ENCODE results near the gene DEFB128.
"Not testable (repeated sequence)": the region's sequence is repeated elsewhere in the genome, so short reads cannot be mapped to it uniquely, and the experiment has no call there.

Gene DEFB128

DNA sequence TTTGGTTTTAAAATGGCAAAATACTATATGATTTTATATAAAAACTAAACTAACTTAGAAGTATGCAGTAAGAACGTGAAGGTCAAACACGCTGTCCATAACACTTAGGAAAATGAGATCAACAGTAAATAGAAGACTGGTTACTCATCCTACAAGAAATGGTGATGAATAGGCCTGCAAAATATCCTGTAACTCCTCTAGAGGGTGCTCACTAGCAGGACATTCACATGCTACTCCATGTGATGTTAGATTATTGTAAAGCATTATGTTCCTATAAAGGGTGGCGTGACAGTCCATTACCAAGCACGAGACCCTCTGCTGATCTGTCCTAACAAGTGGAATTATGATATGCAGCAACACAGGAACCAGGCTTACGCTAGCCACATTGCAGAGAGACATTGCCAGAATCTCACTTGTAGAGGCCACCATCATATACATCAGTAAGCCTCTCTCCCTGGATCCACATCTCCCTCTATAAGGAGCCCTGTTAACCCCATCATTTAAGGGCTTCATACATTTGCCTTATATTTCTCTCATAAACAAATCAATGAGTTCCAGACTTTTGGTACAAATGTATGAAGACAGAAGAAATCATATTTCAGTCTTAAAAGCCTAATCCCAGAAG is 19.5 kb upstream of the DEFB128 start:
- Mint-ChIP-seq H3K4me1 (peaks cover 0 to 2% of the 10 kb centered on the region in 2 donors), H3K27me3 (peaks cover 7 to 15% of the 10 kb centered on the region in 2 donors), H3K27ac (no peak overlapping the region), H3K4me3 (no peak overlapping the region), H3K36me3 (no peaks in the 10 kb centered on the region), H3K9me3 (no peaks in the 10 kb centered on the region)
- peak; percentile 6 for DNase-seq
- peak; percentile 88 to 90 for ATAC-seq (replicated peaks)

DNA sequence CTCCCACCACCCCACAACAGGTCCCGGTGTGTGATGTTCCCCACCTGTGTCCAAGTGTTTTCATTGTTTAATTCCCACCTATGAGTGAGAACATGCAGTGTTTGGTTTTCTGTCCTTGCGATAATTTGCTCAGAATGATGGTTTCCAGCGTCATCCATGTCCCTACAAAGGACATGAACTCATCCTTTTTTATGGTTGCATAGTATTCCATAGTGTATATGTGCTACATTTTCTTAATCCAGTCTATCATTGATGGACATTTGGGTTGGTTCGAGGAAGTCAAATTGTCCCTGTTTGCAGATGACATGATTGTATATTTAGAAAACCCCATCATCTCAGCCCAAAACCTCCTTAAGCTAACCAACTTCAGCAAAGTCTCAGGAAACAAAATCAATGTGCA is 14.1 kb upstream of the DEFB128 start:
- H3K27ac Mint-ChIP-seq; H3K4me3 Mint-ChIP-seq; DNase-seq; H3K4me1 Mint-ChIP-seq; H3K9me3 Mint-ChIP-seq; H3K36me3 Mint-ChIP-seq; ATAC-seq (replicated peaks): not testable (repeated sequence)
- peaks cover 13 to 25% of the 10 kb centered on the region in 2 donors for H3K27me3 Mint-ChIP-seq

DNA sequence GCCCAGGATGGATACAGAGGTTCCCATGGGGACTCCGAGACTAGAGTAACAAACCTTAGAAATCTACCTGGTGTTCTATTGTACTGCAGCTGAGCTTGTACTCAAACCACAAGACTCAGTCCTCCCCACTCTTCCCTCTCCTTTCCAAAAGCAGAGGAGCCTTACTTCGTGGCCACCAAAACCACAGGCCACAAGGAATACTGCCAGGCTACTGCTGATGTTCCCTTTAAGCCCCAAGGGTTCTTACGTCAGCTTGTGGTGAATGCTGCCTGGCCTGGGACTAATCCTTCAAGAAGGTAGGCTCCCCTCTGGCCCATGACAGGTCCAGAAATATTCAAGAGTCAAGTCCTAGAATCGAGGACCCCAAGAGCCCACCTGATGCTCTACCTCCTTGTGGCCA is 10.5 kb upstream of the DEFB128 start:
- ATAC-seq (replicated peaks), result no peak
- H3K4me3 Mint-ChIP-seq, result no peak overlapping the region
- no peaks in the 10 kb centered on the region for H3K4me1 Mint-ChIP-seq
- H3K27ac Mint-ChIP-seq, result no peak overlapping the region
- no peaks in the 10 kb centered on the region for H3K9me3 Mint-ChIP-seq
- DNase-seq, result no peak
- H3K27me3 Mint-ChIP-seq, result peaks cover 30 to 45% of the 10 kb centered on the region in 2 donors
- peaks cover 0 to 3% of the 10 kb centered on the region in 2 donors for H3K36me3 Mint-ChIP-seq

DNA sequence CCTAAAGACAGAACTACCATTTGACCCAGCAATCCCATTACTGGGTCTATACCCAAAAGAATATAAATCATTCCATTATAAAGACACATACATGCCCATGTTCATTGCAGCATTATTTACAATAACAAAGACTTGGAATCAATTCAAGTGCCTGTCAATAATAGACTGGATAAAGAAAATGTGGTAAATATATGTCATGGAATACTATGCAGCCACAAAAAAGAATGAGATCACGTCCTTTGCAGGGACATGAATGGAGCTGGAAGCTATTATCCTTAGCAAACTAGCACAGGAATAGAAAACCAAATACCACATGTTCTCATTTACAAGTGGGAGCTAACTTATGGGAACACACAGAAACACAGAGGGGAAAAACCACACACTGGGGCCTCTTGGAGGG is 8.7 kb upstream of the DEFB128 start:
- H3K27ac Mint-ChIP-seq, result no peak overlapping the region
- H3K4me1 Mint-ChIP-seq, result no peaks in the 10 kb centered on the region
- no peaks in the 10 kb centered on the region for H3K9me3 Mint-ChIP-seq
- H3K36me3 Mint-ChIP-seq, result peaks cover 0 to 3% of the 10 kb centered on the region in 2 donors
- no peak for DNase-seq
- no peak overlapping the region for H3K4me3 Mint-ChIP-seq
- peaks cover 30 to 40% of the 10 kb centered on the region in 2 donors for H3K27me3 Mint-ChIP-seq
- ATAC-seq (replicated peaks), result no peak

DNA sequence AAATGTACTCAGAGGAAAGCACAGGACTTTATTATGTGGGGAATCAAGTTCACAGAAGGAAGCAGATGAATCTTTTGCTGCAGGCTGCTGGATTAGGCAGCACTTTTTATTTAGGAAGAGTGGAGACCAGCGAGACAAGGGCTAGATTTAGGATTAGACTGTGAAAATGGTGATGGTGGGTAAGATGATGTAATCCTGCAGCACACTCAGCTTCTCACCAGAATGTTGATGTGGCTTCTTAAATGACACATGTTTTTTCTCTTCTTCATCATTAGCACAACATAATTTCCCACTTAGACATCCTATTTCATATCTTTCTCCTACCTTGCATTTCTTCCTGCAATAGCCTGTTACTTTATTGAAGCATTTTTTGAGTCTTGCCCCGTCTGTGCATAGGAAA is 1.8 kb downstream of the DEFB128 start:
- Mint-ChIP-seq H3K9me3 (peaks cover 13 to 23% of the 10 kb centered on the region in 2 donors), H3K27ac (no peak overlapping the region), H3K4me3 (no peak overlapping the region), H3K27me3 (peaks cover 60 to 71% of the 10 kb centered on the region in 2 donors), H3K36me3 (peaks cover 0 to 6% of the 10 kb centered on the region in 2 donors), H3K4me1 (no peaks in the 10 kb centered on the region)
- DNase-seq, result no peak
- ATAC-seq (replicated peaks), result no peak

DNA sequence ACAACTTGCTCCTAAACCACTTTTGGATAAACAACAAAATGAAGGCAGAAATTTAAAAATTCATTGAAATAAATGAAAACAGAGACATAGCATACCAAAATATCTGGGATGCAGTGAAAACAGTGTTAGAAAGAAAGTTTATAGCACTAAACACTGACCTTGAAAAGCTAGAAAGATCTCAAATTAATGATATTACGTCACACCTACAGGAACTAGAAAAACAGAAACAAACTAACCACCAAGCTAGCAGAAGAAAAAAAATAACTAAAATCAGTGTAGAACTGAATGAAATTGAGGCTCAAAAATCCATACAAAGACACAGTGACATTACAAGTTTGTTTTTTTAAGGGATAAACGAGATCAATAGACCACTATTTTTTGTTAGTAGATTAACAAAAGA is 5.2 kb downstream of the DEFB128 start:
- Mint-ChIP-seq H3K36me3 (peaks cover 0 to 6% of the 10 kb centered on the region in 2 donors), H3K4me1 (no peaks in the 10 kb centered on the region), H3K4me3 (no peak overlapping the region), H3K27me3 (peaks cover 59 to 63% of the 10 kb centered on the region in 2 donors), H3K9me3 (peaks cover 9 to 19% of the 10 kb centered on the region in 2 donors), H3K27ac (no peak overlapping the region)
- no peak for DNase-seq
- no peak for ATAC-seq (replicated peaks)

DNA sequence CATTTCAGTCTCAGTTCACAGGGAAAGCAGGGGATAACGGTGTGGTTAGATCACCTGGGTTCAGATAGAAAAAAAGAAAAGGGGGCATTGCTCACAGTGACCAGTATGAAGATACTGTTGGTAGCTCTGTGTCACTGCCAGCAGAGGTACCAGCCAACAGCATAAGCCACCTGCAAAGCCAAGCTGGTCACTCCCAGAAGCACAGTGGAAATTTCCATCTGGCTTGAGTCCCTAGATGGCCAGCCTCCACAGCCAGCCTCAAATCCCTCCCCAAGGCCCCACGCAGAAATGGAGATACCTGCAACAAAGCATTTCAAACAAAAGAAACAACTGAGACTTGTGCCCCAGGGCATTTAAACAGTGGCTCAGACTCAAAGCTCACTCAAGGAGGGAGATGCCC is 20.6 kb downstream of the DEFB128 start:
- Mint-ChIP-seq H3K36me3 (no peaks in the 10 kb centered on the region), H3K9me3 (no peaks in the 10 kb centered on the region), H3K4me1 (no peaks in the 10 kb centered on the region), H3K4me3 (no peak overlapping the region), H3K27ac (no peak overlapping the region), H3K27me3 (peaks cover 7 to 25% of the 10 kb centered on the region in 2 donors)
- DNase-seq (no peak), ATAC-seq (replicated peaks) (no peak)

DNA sequence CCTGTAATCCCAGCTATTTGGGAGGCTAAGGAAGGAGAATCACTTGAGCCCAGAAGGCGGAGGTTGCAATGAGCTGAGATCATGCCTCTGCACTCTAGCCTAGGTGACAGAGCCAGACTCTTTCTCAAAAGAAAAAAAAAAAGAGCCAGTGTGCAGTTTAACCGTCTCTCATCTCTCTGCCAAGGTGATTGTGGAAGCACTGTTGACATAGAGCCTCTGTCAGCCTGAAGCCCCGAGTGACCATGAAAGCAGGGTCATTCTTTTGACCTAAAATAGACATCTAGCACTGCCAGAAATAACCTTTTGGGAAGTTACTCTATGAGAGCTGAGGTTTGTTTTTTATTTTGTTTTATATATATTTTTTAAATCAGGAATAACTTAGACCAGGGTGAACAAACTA is 24.9 kb downstream of the DEFB128 start:
- no peak overlapping the region for H3K4me3 Mint-ChIP-seq
- H3K27ac Mint-ChIP-seq, result no peak overlapping the region
- H3K36me3 Mint-ChIP-seq, result no peaks in the 10 kb centered on the region
- no peaks in the 10 kb centered on the region for H3K4me1 Mint-ChIP-seq
- DNase-seq (no peak), ATAC-seq (replicated peaks) (no peak)
- H3K9me3 Mint-ChIP-seq, result no peaks in the 10 kb centered on the region
- H3K27me3 Mint-ChIP-seq, result peaks cover 16 to 24% of the 10 kb centered on the region in 2 donors

DNA sequence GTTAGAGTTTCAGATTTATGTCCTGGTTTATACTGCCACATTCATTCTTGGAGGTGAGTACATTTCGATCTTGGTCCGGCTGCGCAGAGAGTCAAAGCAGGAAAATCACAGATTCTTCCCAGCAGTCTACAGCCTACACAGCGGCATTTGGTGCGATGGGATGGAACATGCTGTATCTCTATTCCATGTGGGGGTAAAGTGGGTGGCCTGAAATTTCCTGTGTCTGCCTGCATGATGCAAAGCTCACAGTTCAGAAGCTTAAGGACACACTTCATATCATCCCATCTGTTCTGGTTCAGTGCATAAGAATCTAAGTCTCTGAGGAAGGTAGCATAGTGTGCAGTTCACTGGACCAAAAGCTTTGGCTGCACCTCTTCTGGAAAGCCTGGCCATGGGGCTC is 32.4 kb downstream of the DEFB128 start, which contains the start of gene DEFB127:
DEFB127 (plus strand) TSS at position 301 of the 400 bp plus-strand sequence; CDS start at position 392, 91 bp downstream.
- peaks cover 29 to 50% of the 10 kb centered on the region in 2 donors for H3K27me3 Mint-ChIP-seq
- DNase-seq, result no peak
- no peak within 1 kb of the TSS for H3K27ac Mint-ChIP-seq
- H3K9me3 Mint-ChIP-seq, result no peaks in the 10 kb centered on the region
- H3K4me3 Mint-ChIP-seq, result no peak within 1 kb of the TSS
- peaks cover 0 to 2% of the 10 kb centered on the region in 2 donors for H3K4me1 Mint-ChIP-seq
- no peaks in the 10 kb centered on the region for H3K36me3 Mint-ChIP-seq
- ATAC-seq (replicated peaks), result no peak

DNA sequence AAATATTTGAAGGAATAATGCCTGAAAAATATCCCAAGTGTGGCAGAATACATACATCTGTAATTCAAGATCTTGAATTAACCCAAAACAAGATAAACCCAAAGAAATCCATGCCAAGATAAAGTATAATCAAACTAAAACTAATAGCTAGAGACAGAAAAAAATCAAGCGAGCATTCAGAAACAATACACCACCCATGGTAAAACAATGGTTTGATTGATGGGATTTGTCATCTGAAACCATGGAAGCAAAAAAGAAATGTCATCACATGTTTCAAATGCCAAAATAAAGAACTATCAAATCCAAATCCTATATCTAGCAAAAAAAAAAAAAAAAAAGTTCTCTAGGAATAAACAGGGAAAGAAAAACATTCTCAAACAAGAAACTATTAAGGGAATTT is 37.4 kb downstream of the DEFB128 start:
- H3K4me3 Mint-ChIP-seq, result no peak overlapping the region
- no peak overlapping the region for H3K27ac Mint-ChIP-seq
- DNase-seq, result no peak
- ATAC-seq (replicated peaks), result no peak
- peaks cover 27 to 38% of the 10 kb centered on the region in 2 donors for H3K27me3 Mint-ChIP-seq
- no peaks in the 10 kb centered on the region for H3K9me3 Mint-ChIP-seq
- no peaks in the 10 kb centered on the region for H3K36me3 Mint-ChIP-seq
- peaks cover 0 to 2% of the 10 kb centered on the region in 2 donors for H3K4me1 Mint-ChIP-seq

DNA sequence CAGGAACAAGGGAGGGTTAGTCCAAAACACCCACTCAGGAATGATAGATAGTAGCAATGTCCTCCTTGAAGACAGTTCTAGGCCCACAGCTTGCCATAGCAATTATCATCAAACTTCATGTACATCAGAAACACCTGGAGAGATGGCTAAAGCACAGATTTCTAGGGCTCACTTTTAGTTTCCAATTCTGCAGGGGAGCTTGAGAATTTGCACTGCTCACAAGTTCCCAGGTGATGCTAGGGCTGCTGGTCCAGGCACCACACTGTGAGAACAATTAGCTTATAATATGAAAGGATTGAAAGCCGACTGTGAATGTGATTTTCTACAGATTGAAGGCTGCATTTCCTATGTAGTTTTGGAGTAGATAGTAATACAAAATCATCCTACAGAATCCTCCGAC is 43.6 kb downstream of the DEFB128 start:
- H3K9me3 Mint-ChIP-seq, result no peaks in the 10 kb centered on the region
- no peak overlapping the region for H3K27ac Mint-ChIP-seq
- H3K4me1 Mint-ChIP-seq, result no peaks in the 10 kb centered on the region
- H3K4me3 Mint-ChIP-seq, result no peak overlapping the region
- no peak for DNase-seq
- no peak for ATAC-seq (replicated peaks)
- no peaks in the 10 kb centered on the region for H3K36me3 Mint-ChIP-seq
- peaks cover 13 to 23% of the 10 kb centered on the region in 2 donors for H3K27me3 Mint-ChIP-seq

DNA sequence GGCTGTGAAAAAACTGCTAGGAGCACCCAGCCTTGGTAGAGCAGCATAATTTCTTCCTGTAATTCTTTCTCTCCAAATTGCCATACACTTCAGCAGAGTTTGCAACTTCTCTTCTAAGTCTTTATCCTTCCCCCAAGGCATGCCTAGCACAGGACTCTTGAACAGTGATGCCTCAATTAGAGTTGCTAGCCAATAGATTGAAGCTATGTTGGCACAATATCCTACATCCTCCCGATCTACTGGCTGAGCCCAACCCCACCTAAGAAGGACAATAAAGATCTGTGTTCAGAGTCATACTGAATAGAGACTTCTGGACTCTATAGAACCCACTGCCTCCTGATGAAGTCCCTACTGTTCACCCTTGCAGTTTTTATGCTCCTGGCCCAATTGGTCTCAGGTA is 47.2 kb downstream of the DEFB128 start, which contains the start of gene DEFB126:
DEFB126 (plus strand) TSS at position 301 of the 400 bp plus-strand sequence; CDS start at position 340, 39 bp downstream.
- ATAC-seq (replicated peaks) (no peak), DNase-seq (no peak)
- no peaks in the 10 kb centered on the region for H3K4me1 Mint-ChIP-seq
- H3K27ac Mint-ChIP-seq, result no peak within 1 kb of the TSS
- H3K9me3 Mint-ChIP-seq, result peaks cover 0 to 5% of the 10 kb centered on the region in 2 donors
- H3K27me3 Mint-ChIP-seq, result peaks cover 32 to 36% of the 10 kb centered on the region in 2 donors
- no peak within 1 kb of the TSS for H3K4me3 Mint-ChIP-seq
- H3K36me3 Mint-ChIP-seq, result no peaks in the 10 kb centered on the region
